WERI-Rb-1 (cell line): Measurements from ENCODE around the gene AKAP11.

Source experiments
- DNase-seq: peaks from one replicate; pipeline ENCODE4 v3.0.0-alpha.2; 2020
- H3K27ac ChIP-seq: fragments of 250-450 bp; sonication (Bioruptor Pico); 2 replicates; pipeline ENCODE4 v1.5.1; 2020; ENCODE audit warnings: mild to moderate bottlenecking, moderate library complexity
- H3K27me3 ChIP-seq: fragments of 250-450 bp; sonication (Bioruptor Pico); 2 replicates; pipeline ENCODE4 v1.5.1; 2021; ENCODE audit warnings: mild to moderate bottlenecking, low read depth, moderate library complexity; ENCODE audit not compliant: insufficient read depth, severe bottlenecking
- H3K36me3 ChIP-seq: fragments of 250-450 bp; sonication (Bioruptor Pico); 2 replicates; pipeline ENCODE4 v1.5.1; 2020; ENCODE audit warnings: mild to moderate bottlenecking, moderate library complexity
- H3K4me3 ChIP-seq: 2 replicates; pipeline ENCODE4 v1.5.1; 2011; ENCODE audit warnings: low read depth, mild to moderate bottlenecking, control low read depth, low read length
- H3K9me3 ChIP-seq: fragments of 250-450 bp; sonication (Bioruptor Pico); 2 replicates; pipeline ENCODE4 v1.5.1; 2021; ENCODE audit warnings: mild to moderate bottlenecking, moderate library complexity; ENCODE audit not compliant: severe bottlenecking
- CTCF ChIP-seq: IDR thresholded peaks from 2 replicates; pipeline ENCODE4 v1.5.1; 2011; ENCODE audit warnings: low read depth, mild to moderate bottlenecking, control low read depth, inconsistent platforms, low read length

Gene AKAP11

GRCh38 chr13:42232671-42233070 is 39.3 kb upstream of the AKAP11 start:
- Histone ChIP-seq H3K27me3 (no peaks in the 10 kb centered on the region), H3K36me3 (no peaks in the 10 kb centered on the region), H3K9me3 (no peaks in the 10 kb centered on the region), H3K27ac (no peak overlapping the region), H3K4me3 (no peak overlapping the region)
- no peak for TF ChIP-seq CTCF
- DNase-seq: no peak

- H3K36me3 ChIP-seq: no peaks in the 10 kb centered on the region
- no peak overlapping the region for H3K27ac ChIP-seq
- no peak for DNase-seq
- no peak for TF ChIP-seq CTCF
- no peaks in the 10 kb centered on the region for H3K27me3 ChIP-seq
- H3K4me3 ChIP-seq: no peak overlapping the region
- no peaks in the 10 kb centered on the region for H3K9me3 ChIP-seq
Observed at GRCh38 chr13:42233726-42234125, 38.2 kb upstream of the AKAP11 start.

GRCh38 chr13:42239161-42239560 is 32.8 kb upstream of the AKAP11 start:
- H3K4me3 ChIP-seq: no peak overlapping the region
- no peaks in the 10 kb centered on the region for H3K36me3 ChIP-seq
- no peak overlapping the region for H3K27ac ChIP-seq
- DNase-seq: no peak
- no peaks in the 10 kb centered on the region for H3K9me3 ChIP-seq
- H3K27me3 ChIP-seq: no peaks in the 10 kb centered on the region
- no peak for TF ChIP-seq CTCF

- TF ChIP-seq CTCF: no peak
- no peak for DNase-seq
- Histone ChIP-seq H3K27ac (no peak overlapping the region), H3K9me3 (no peaks in the 10 kb centered on the region), H3K27me3 (no peaks in the 10 kb centered on the region), H3K36me3 (no peaks in the 10 kb centered on the region), H3K4me3 (no peak overlapping the region)
Observed at GRCh38 chr13:42239644-42240043, 32.3 kb upstream of the AKAP11 start.

- DNase-seq: no peak
- Histone ChIP-seq H3K36me3 (no peaks in the 10 kb centered on the region), H3K27me3 (no peaks in the 10 kb centered on the region), H3K4me3 (no peak overlapping the region), H3K27ac (no peak overlapping the region), H3K9me3 (no peaks in the 10 kb centered on the region)
- no peak for TF ChIP-seq CTCF
Observed at GRCh38 chr13:42246541-42246940, 25.4 kb upstream of the AKAP11 start.

- no peak for TF ChIP-seq CTCF
- H3K27me3 ChIP-seq: no peaks in the 10 kb centered on the region
- no peak for DNase-seq
- no peak overlapping the region for H3K4me3 ChIP-seq
- H3K9me3 ChIP-seq: no peaks in the 10 kb centered on the region
- H3K36me3 ChIP-seq: no peaks in the 10 kb centered on the region
- H3K27ac ChIP-seq: no peak overlapping the region
Observed at GRCh38 chr13:42247883-42248282, 24.1 kb upstream of the AKAP11 start.
